Endothelial cell of umbilical vein (primary cell): ENCODE measurements around the gene NOTCH1.

Source experiments
- CTCF ChIP-seq, 2 donors: IDR thresholded peaks; 1 replicate in 1 of 2; 2 replicates in 1 of 2; pipeline ENCODE4 v1.5.1; 2011; ENCODE audit warnings: low read length in 2 of 2, mild to moderate bottlenecking in 2 of 2, moderate library complexity in 2 of 2, control low read depth in 1 of 2, inconsistent platforms in 1 of 2, low read depth in 1 of 2; ENCODE audit not compliant: insufficient read depth in 1 of 2; ENCODE audit errors: extremely low read depth in 1 of 2
- GATA2 ChIP-seq: IDR thresholded peaks from 2 replicates; pipeline ENCODE4 v1.7.0; 2011; ENCODE audit warnings: low read depth, mild to moderate bottlenecking, moderate library complexity, mixed read lengths, low read length; ENCODE audit not compliant: insufficient read length, insufficient read depth
- MAX ChIP-seq: IDR thresholded peaks from 2 replicates; pipeline ENCODE4 v1.6.1; 2011; ENCODE audit not compliant: insufficient read depth, insufficient read length
- POLR2AphosphoS5 ChIP-seq: IDR thresholded peaks from 2 replicates; pipeline ENCODE4 v1.6.1; 2012; ENCODE audit warnings: low read depth, mild to moderate bottlenecking, control low read depth, low read length, moderate library complexity; ENCODE audit not compliant: insufficient read depth

GRCh38 chr9:136453326-136453725 is 92.5 kb downstream of the NOTCH1 start:
- TF ChIP-seq CTCF (IDR thresholded peaks at IDR 0.05; ENCODE audit: extremely low read depth in 1 of 2, insufficient read depth in 1 of 2, low read depth in 1 of 2, low read length in 2 of 2) (no peak), MAX (no peak), GATA2 (no peak), POLR2AphosphoS5 (no peak)
